ENCODE results near the gene CASR. TPM values are rescaled to one million over a fixed set of nuclear protein-coding genes. Genes with fewer than 3 reads are reported as not detected.
"Not testable (repeated sequence)": the region's sequence is repeated elsewhere in the genome, so short reads cannot be mapped to it uniquely, and the experiment has no call there.

CASR gene
- total RNA-seq, 1 donor = not detected

DNA sequence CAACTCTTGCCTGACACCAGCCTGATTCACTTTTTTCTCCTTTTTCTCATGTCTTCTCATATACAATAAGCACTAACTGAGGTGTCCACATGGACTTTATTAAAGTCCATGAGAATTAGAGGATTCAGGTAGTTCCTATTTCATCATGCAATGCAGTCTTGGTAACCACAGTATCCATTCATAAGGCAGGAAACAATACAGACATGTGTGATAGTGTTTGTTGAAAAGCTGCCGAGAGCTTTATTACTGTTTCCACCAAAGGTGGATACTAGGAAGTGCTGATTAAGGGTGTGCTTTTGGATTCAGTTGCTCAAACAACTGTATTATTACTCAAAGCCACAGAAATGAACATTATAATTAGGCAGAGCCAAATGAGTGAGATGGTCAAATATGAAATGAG is 5.3 kb downstream of the CASR start:
- DNase-seq (ENCODE audit: low read depth) = no peak
- no peak overlapping the region for H3K4me3 ChIP-seq (ENCODE audit: low read depth, low read length)
- TF ChIP-seq, protein P1, sequence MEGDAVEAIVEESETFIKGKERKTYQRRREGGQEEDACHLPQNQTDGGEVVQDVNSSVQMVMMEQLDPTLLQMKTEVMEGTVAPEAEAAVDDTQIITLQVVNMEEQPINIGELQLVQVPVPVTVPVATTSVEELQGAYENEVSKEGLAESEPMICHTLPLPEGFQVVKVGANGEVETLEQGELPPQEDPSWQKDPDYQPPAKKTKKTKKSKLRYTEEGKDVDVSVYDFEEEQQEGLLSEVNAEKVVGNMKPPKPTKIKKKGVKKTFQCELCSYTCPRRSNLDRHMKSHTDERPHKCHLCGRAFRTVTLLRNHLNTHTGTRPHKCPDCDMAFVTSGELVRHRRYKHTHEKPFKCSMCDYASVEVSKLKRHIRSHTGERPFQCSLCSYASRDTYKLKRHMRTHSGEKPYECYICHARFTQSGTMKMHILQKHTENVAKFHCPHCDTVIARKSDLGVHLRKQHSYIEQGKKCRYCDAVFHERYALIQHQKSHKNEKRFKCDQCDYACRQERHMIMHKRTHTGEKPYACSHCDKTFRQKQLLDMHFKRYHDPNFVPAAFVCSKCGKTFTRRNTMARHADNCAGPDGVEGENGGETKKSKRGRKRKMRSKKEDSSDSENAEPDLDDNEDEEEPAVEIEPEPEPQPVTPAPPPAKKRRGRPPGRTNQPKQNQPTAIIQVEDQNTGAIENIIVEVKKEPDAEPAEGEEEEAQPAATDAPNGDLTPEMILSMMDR (IDR thresholded peaks at IDR 0.05; ENCODE audit: insufficient read depth, low read depth, low read length) = no peak

DNA sequence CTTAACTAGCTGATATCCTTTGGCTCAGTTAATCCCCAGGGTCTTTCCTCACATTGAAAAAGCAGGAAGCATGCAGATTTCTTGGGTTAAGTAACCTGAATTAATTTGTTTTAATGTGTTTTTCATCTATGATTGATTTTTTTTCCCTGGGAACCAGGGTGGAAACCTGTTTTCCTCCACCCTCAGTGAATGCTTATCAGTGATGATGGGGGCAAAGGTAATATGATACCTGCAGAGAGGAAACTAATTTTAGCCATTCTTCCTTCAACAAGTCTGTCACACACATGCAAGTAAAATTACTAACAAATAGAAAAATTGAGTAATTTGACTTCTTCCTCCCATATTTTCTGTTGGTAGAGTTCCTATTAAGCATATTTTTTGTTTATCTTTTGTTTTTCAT is 5.9 kb downstream of the CASR start:
- no peak for DNase-seq (ENCODE audit: low read depth)
- H3K4me3 ChIP-seq (ENCODE audit: low read depth, low read length) = no peak overlapping the region
- TF ChIP-seq, protein P1 (IDR thresholded peaks at IDR 0.05; ENCODE audit: insufficient read depth, low read depth, low read length) = no peak

DNA sequence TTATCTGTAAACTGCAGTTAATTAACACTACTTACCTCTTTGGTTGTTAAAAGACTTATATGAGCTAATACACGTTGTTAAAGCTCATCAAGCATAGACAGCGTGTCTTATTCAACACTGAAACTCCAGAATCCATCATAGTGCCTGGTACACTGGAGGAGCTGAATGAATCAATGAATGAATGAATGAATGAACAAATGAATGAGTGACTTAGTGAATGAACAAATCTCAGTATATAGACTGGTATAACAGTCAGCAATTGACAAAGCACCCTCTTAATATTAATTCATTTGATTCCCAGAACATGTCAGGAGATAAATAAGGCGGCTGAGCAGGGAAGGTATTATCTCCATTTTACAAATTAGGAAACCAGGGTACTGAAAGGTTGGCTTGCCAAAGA is 7.1 kb downstream of the CASR start:
- no peak overlapping the region for H3K4me3 ChIP-seq (ENCODE audit: low read depth, low read length)
- no peak for DNase-seq (ENCODE audit: low read depth)
- TF ChIP-seq, protein P1 (IDR thresholded peaks at IDR 0.05; ENCODE audit: insufficient read depth, low read depth, low read length) = no peak

DNA sequence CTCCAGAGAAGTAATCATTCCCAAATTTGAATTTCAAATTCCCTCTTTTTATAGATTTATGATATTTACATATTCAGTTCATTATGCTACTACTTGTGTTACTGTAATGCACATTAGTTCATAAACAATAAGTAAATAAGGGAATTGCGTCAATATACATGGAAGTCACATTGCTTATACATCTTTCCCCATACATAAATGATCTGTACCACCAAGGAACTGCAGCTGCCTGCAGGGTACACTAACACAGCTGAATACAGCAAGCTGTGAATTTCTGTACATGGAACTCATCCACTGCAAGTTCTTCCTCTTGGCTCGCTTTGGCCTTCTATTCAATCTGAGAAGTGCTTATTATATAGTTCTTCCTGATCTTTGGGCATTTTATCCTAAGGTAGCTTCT is 15.5 kb downstream of the CASR start:
- no peak overlapping the region for H3K4me3 ChIP-seq (ENCODE audit: low read depth, low read length)
- DNase-seq (ENCODE audit: low read depth) = no peak

DNA sequence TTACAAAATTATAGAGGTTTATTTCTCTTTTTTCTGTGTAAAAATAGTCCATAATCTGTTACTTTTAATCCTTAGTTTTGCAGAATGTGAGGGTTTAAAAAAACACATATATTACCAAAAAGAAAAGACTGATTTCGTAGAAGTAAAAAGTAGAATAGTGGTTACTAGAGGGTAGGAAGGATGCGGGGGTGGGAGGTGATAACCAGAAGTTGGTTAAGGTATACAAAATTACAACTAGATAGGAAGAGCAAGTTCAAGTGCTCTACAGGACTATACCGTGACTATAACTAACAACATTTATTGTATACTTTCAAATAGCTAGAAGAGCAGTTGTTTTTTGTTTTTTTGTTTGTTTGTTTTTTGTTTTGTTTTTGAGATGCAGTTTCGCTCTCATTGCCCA is 16.1 kb downstream of the CASR start:
- no peak for DNase-seq (ENCODE audit: low read depth)
- H3K4me3 ChIP-seq (ENCODE audit: low read depth, low read length) = no peak overlapping the region
- TF ChIP-seq, protein P1 (IDR thresholded peaks at IDR 0.05; ENCODE audit: insufficient read depth, low read depth, low read length) = no peak

More for the DNA sequence above, 15.5 kb downstream of the CASR start:
- TF ChIP-seq, protein P1 (IDR thresholded peaks at IDR 0.05; ENCODE audit: insufficient read depth, low read depth, low read length) = no peak

DNA sequence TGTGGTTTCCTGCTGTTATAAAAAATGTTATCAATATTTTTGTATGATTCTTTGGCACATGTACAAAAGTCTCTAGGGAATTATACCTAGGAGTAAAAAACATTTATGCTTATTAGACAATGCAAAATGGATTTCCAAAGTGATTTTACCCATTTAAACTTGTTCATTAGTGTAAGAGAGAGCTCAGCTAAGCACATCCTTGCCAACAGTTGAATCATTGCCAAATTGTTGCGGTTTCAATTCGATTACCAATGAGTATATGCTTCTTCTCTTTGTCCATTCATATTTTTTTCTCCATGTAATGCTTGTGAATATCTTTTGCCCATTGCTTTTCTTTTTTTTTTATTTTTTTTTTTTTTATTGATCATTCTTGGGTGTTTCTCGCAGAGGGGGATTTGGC is 17.2 kb downstream of the CASR start:
- H3K4me3 ChIP-seq (ENCODE audit: low read depth, low read length) = no peak overlapping the region
- TF ChIP-seq, protein P1 (IDR thresholded peaks at IDR 0.05; ENCODE audit: insufficient read depth, low read depth, low read length) = no peak

DNA sequence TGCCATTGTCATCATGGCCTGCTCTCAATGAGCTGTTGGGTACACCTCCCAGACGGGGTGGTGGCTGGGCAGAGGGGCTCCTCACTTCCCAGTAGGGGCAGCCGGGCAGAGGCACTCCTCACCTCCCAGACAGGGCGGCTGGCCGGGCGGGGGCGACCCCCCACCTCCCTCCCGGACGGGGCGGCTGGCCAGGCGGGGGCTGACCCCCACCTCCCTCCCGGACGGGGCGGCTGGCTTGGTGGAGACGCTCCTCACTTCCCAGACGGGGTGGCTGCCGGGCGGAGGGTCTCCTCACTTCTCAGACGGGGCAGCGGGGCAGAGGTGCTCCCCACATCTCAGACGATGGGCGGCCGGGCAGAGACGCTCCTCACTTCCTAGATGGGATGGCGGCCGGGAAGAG is 18.0 kb downstream of the CASR start:
- H3K4me3 ChIP-seq (ENCODE audit: low read depth, low read length); DNase-seq (ENCODE audit: low read depth): not testable (repeated sequence)

More for the DNA sequence above, 17.2 kb downstream of the CASR start:
- no peak for DNase-seq (ENCODE audit: low read depth)

Data from fibroblast of villous mesenchyme (primary cell).